Measurements from ENCODE around the gene WDR93. TPM values are rescaled to one million over a fixed set of nuclear protein-coding genes. Genes with fewer than 3 reads are reported as not detected.
"Not testable (repeated sequence)": the region's sequence is repeated elsewhere in the genome, so short reads cannot be mapped to it uniquely, and the experiment has no call there.

Gene WDR93
- total RNA-seq, 1 experiment from 2014 or later, result not detected

GRCh38 chr15:89669309-89669865 is 21.2 kb upstream of the WDR93 start:
- H3K9me3 ChIP-seq (replicated peaks), result no peaks in the 10 kb centered on the region
- 0 out of 2 replicates have a peak, but pooled peaks cover 7% of the 10 kb centered on the region for H3K27me3 ChIP-seq
- H3K27ac ChIP-seq, result no peak overlapping the region
- no peaks in the 10 kb centered on the region for H3K4me1 ChIP-seq
- H3K36me3 ChIP-seq, result no peaks in the 10 kb centered on the region
- no peak for DNase-seq
- no peak overlapping the region for H3K4me3 ChIP-seq

DNA sequence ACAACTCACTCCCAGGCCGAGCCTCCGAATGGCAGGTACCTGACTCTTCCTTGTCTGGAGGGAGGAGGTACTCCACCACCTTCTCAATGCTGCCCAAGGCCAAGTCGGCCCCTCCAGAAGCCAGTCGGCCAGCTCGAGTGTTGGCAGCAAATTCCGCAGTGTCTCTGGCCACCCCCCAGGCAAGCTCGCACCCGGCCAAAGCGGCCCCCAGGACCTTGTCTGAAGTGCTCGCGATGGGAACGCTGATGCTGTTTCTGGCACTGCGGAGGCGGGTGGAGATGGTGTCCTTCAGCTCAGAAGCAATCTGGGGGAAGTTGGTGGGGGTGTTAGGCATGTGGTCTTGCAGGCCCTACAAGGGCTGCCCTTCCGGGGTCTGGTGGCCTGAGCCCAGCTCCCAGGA is 20.7 kb upstream of the WDR93 start:
- DNase-seq, result no peak
- H3K9me3 ChIP-seq (replicated peaks), result no peaks in the 10 kb centered on the region
- 0 out of 2 replicates have a peak, but pooled peaks cover 4% of the 10 kb centered on the region for H3K27me3 ChIP-seq
- no peak overlapping the region for H3K27ac ChIP-seq
- H3K4me1 ChIP-seq, result no peaks in the 10 kb centered on the region
- no peaks in the 10 kb centered on the region for H3K36me3 ChIP-seq
- no peak overlapping the region for H3K4me3 ChIP-seq

DNA sequence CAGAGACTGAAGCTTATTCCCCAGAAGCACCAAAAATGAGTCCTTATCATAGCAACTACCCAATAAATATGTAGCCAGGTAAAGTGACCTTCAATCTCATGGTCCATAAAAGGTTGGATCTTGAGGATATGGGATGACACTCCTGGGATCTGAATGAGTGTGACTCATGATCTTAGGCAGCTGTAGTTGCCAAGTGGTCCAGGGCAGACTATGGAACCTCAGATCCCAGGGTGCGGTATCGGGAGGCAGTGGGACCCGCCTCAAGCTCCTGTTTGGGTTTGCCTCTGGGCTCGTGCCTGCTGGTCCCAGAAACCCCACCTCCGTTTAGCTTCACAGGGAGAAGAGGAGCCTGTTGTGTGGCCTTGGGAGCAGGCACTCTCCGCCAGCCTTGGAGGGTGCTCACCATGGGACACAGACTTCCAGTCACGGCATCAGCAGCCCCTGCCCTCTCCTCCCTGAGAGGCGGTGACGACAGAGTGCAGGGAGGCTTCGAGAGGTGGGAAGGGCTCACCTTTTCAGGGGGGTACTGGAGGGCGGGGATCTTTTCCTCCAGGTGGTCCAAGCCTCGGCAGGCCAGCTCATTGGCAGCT is 19.5 kb upstream of the WDR93 start:
- Histone ChIP-seq H3K9me3 (replicated peaks) (no peaks in the 10 kb centered on the region), H3K27me3 (0 out of 2 replicates have a peak, but pooled peaks cover 3% of the 10 kb centered on the region), H3K4me1 (no peaks in the 10 kb centered on the region), H3K36me3 (no peaks in the 10 kb centered on the region), H3K27ac (no peak overlapping the region), H3K4me3 (no peak overlapping the region)
- no peak for DNase-seq

DNA sequence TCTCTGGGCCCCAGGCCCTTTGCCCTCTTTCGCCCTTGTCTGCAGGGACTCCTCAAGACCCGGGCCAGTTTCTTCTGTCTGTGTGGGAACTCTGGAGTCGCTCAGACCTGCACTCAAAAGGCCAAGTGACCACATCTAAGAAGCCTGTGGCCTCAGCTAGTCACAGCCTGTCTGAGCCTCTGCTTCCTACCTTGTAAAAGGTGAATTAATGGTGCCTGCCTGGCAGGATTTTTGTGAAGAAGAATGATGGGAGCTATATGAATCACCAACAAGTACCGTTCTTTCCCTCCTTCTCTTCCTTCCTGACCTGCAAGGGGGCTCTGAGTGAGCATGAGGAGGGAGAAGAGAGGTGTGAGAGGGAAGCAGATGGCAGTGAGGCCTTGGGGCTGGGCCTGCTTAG is 18.9 kb upstream of the WDR93 start:
- Histone ChIP-seq H3K36me3 (no peaks in the 10 kb centered on the region), H3K27ac (no peak overlapping the region), H3K9me3 (replicated peaks) (no peaks in the 10 kb centered on the region), H3K4me3 (no peak overlapping the region), H3K27me3 (0 out of 2 replicates have a peak, but pooled peaks cover 3% of the 10 kb centered on the region), H3K4me1 (no peaks in the 10 kb centered on the region)
- DNase-seq, result no peak

DNA sequence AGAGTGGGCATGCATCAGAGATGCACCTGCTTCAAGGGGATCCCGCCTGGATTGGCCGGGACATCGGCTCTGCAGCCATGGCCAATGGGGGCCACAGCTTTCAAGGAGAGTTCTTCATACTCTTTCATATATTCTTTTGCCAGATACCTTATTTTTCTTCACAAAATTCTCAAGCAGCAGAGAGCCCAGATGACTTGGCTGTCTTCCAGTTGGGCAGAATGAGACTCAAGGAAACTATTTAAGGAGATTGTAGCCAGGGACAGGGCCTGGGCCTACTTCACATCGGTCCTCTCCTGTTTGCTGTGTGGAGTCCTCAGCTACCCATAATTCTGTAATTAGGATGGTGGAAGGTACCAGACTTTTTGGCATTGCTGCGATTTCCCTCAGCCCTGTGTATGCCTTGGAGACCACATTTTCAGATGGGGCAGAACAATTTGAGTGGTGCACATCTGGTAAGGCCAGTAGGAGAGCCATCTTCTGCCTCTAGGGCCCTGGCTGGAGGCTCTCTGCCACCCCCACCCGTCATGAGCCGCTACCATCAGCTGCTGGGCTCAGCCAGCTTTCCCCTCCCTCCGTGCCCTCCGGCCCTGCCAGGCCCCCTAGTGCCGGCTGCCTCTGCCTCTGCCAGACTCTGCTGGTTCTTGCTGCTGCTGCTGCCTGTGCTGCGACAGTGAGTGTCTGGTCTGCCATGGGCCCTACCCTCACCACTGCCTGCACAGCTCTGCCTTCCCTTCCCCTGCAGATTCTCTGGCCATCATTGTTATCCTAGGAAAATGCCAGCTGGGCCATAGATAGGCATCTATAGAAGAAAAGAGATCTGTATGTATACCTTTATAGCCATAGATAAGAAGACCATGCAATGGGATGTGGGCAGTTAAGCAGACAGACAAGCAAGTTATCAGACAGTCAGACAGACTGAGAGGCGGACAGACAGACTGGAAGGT is 18.1 kb upstream of the WDR93 start:
- Histone ChIP-seq H3K27ac (no peak overlapping the region), H3K27me3 (0 out of 2 replicates have a peak, but pooled peaks cover 3% of the 10 kb centered on the region), H3K4me3 (no peak overlapping the region), H3K4me1 (no peaks in the 10 kb centered on the region), H3K9me3 (replicated peaks) (no peaks in the 10 kb centered on the region), H3K36me3 (no peaks in the 10 kb centered on the region)
- DNase-seq, result no peak

DNA sequence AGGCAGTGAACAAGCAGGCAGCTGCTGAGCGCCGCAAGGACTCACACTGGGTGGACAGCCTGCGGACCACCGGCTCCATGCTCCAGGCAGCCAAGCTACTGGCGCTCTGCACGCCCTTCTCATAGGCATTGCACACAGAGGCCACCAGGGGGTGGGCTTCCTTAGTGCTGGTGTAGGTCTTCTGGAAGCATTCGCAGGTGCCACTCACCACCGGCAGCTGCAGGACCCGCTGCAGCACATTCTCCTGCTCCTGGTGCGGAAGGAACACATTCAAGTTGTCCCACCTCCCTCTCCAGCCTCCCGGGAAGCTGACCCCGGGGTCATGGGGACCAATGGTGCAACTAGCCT is 17.5 kb upstream of the WDR93 start:
- H3K4me1 ChIP-seq, result no peaks in the 10 kb centered on the region
- 0 out of 2 replicates have a peak, but pooled peaks cover 3% of the 10 kb centered on the region for H3K27me3 ChIP-seq
- H3K4me3 ChIP-seq, result no peak overlapping the region
- H3K36me3 ChIP-seq, result no peaks in the 10 kb centered on the region
- H3K27ac ChIP-seq, result no peak overlapping the region
- DNase-seq, result peak; percentile 35 to 63
- no peaks in the 10 kb centered on the region for H3K9me3 ChIP-seq (replicated peaks)

GRCh38 chr15:89674526-89674925 is 16.1 kb upstream of the WDR93 start:
- no peak overlapping the region for H3K4me3 ChIP-seq
- H3K4me1 ChIP-seq, result no peaks in the 10 kb centered on the region
- H3K9me3 ChIP-seq (replicated peaks), result no peaks in the 10 kb centered on the region
- DNase-seq, result no peak
- H3K27me3 ChIP-seq, result 0 out of 2 replicates have a peak, but pooled peaks cover 3% of the 10 kb centered on the region
- no peaks in the 10 kb centered on the region for H3K36me3 ChIP-seq
- H3K27ac ChIP-seq, result no peak overlapping the region

DNA sequence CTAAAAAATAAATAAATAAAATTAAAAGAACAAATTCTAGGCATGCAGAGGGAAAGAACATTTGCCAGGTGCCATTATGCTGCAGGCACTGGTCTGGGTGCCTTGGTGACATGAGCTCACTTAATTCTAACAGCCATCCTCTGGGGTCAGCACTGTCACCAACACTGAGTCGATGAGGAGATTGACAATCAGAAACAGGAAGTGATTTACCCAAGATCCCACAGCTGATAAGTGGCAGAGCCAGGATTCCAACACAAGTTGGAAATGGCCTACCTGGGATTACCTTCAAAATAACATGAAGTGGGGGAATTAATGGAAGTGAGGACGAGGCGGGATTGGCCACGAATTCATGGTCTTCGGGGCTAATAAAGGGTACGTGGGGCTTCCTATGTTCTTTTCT is 15.0 kb upstream of the WDR93 start:
- Histone ChIP-seq H3K27ac (no peak overlapping the region), H3K9me3 (replicated peaks) (no peaks in the 10 kb centered on the region)
- no peak for DNase-seq

GRCh38 chr15:89677381-89677780 is 13.2 kb upstream of the WDR93 start:
- Histone ChIP-seq H3K36me3 (no peaks in the 10 kb centered on the region), H3K4me1 (no peaks in the 10 kb centered on the region), H3K27ac (no peak overlapping the region), H3K4me3 (no peak overlapping the region), H3K27me3 (no peaks in the 10 kb centered on the region), H3K9me3 (replicated peaks) (no peaks in the 10 kb centered on the region)
- DNase-seq, result no peak

More for the DNA sequence above, 15.0 kb upstream of the WDR93 start:
- Histone ChIP-seq H3K4me1 (no peaks in the 10 kb centered on the region), H3K36me3 (no peaks in the 10 kb centered on the region), H3K4me3 (no peak overlapping the region), H3K27me3 (0 out of 2 replicates have a peak, but pooled peaks cover 3% of the 10 kb centered on the region)

DNA sequence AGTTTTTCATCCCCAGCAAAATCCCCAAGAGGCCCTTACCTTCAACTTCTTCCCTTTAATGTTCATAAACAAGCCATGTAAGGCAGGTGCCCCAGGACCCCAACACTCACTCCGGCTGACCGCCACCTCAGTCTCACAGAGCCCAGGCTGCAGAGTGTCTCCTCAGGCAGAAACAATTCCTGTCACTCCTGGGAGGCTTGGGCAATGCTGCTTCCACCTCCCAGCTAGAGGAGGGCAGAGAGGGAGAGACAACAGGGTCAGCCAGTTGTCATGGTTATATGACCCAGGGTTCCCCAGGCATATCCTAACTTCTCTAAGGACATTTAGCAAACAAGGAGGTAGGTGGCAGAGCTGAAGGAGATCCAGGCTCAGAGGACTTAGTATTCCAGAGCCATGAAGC is 11.4 kb upstream of the WDR93 start, which contains the start of gene PLIN1:
PLIN1 (minus strand) TSS at position 156 of the 400 bp plus-strand sequence. CDS start 1,878 bp downstream, outside the sequence.
- DNase-seq, result no peak
- no peaks in the 10 kb centered on the region for H3K4me1 ChIP-seq
- H3K27ac ChIP-seq, result no peak within 1 kb of the TSS
- H3K27me3 ChIP-seq, result no peaks in the 10 kb centered on the region
- H3K9me3 ChIP-seq (replicated peaks), result no peaks in the 10 kb centered on the region
- no peak within 1 kb of the TSS for H3K4me3 ChIP-seq
- no peaks in the 10 kb centered on the region for H3K36me3 ChIP-seq

GRCh38 chr15:89680282-89680873 is 10.2 kb upstream of the WDR93 start:
- H3K4me3 ChIP-seq, result no peak overlapping the region
- H3K27ac ChIP-seq, result no peak overlapping the region
- no peaks in the 10 kb centered on the region for H3K9me3 ChIP-seq (replicated peaks)
- H3K4me1 ChIP-seq, result no peaks in the 10 kb centered on the region
- H3K36me3 ChIP-seq, result no peaks in the 10 kb centered on the region
- H3K27me3 ChIP-seq, result no peaks in the 10 kb centered on the region
- DNase-seq, result no peak

GRCh38 chr15:89681146-89681545 is 9.5 kb upstream of the WDR93 start:
- no peaks in the 10 kb centered on the region for H3K27me3 ChIP-seq
- H3K36me3 ChIP-seq, result no peaks in the 10 kb centered on the region
- H3K9me3 ChIP-seq (replicated peaks), result no peaks in the 10 kb centered on the region
- no peak for DNase-seq
- no peak overlapping the region for H3K4me3 ChIP-seq
- H3K4me1 ChIP-seq, result no peaks in the 10 kb centered on the region
- no peak overlapping the region for H3K27ac ChIP-seq

- Histone ChIP-seq H3K27me3 (no peaks in the 10 kb centered on the region), H3K4me1 (no peaks in the 10 kb centered on the region), H3K27ac (no peak overlapping the region), H3K4me3 (no peak overlapping the region), H3K9me3 (replicated peaks) (no peaks in the 10 kb centered on the region), H3K36me3 (no peaks in the 10 kb centered on the region)
- DNase-seq, result no peak
Measured at GRCh38 chr15:89685995-89686394, 4.6 kb upstream of the WDR93 start.

- no peaks in the 10 kb centered on the region for H3K27me3 ChIP-seq
- no peaks in the 10 kb centered on the region for H3K9me3 ChIP-seq (replicated peaks)
- no peak overlapping the region for H3K27ac ChIP-seq
Measured at GRCh38 chr15:89686522-89686921, 4.1 kb upstream of the WDR93 start.

DNA sequence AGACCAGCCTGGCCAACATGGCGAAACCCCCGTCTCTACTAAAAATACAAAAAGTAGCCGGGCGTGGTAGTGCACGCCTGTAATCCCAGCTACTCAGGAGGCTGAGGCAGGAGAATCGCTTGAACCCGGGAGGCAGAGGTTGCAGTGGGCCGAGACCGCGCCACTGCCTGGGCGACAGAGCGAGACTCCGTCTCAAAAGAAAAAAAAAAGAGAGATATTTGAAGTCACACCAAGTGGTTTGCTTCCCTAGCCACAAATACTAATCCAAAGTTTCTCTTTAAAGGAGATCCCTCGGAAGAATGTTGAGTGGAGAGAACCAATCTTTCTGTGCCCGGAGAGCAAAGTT is 708 bp upstream of the WDR93 start:
- H3K27ac ChIP-seq; H3K9me3 ChIP-seq (replicated peaks); H3K36me3 ChIP-seq; H3K4me1 ChIP-seq; DNase-seq; H3K27me3 ChIP-seq: not testable (repeated sequence)
- H3K4me3 ChIP-seq, result peak overlapping the region; percentile 65

More at GRCh38 chr15:89686522-89686921, 4.1 kb upstream of the WDR93 start:
- Histone ChIP-seq H3K4me1 (no peaks in the 10 kb centered on the region), H3K36me3 (no peaks in the 10 kb centered on the region), H3K4me3 (no peak overlapping the region)
- no peak for DNase-seq

Data from SJCRH30 (cell line).